ENCODE measurements around the gene SOX5. TPM values are rescaled to one million over a fixed set of nuclear protein-coding genes. Genes with fewer than 3 reads are reported as not detected.
"Not testable (repeated sequence)": the region's sequence is repeated elsewhere in the genome, so short reads cannot be mapped to it uniquely, and the experiment has no call there.

The SOX5 gene
- total RNA-seq, 1 experiment from 2014 or later, result 3.1 TPM

- H3K56ac ChIP-seq (ENCODE audit: insufficient read length, low read depth, low read length), result no peak overlapping the region
- Mint-ChIP-seq H3K27ac (no peak overlapping the region), H3K27me3 (ENCODE audit: low read depth) (no peaks in the 10 kb centered on the region), H3K9me3 (peaks cover 1 to 6% of the 10 kb centered on the region in 2 experiments; a peak in 4 of 5 replicates), H3K4me3 (no peak overlapping the region), H3K4me1 (peaks cover 5 to 8% of the 10 kb centered on the region in 2 experiments; a peak in 3 of 4 replicates), H3K36me3 (ENCODE audit: insufficient read depth in 1 of 3, low read depth in 3 of 3) (peaks cover 3 to 17% (median 4%) of the 10 kb centered on the region in 3 experiments; a peak in 5 of 7 replicates)
- no CpG with 5 or more reads among the region's 8 CpGs for WGBS (ENCODE audit: extremely low coverage, insufficient read length, low lambda C conversion rate)
- H3K23me2 ChIP-seq (ENCODE audit: insufficient read length, low read depth, low read length, poor library complexity, severe bottlenecking), result no peaks in the 10 kb centered on the region
- no peaks in the 10 kb centered on the region for H3K79me1 ChIP-seq (ENCODE audit: insufficient read depth, low read depth, low read length, poor library complexity, severe bottlenecking)
- H3K4me2 ChIP-seq (ENCODE audit: insufficient read depth, insufficient read length, low read length), result no peak overlapping the region
- no peak overlapping the region for H2BK120ac ChIP-seq (ENCODE audit: low read depth, low read length, poor library complexity, severe bottlenecking)
- H2AK5ac ChIP-seq (ENCODE audit: insufficient read length, low read length), result no peak overlapping the region
- no peaks in the 10 kb centered on the region for H3K9me3 ChIP-seq (ENCODE audit: control insufficient read depth, low read depth, low read length)
- no peak overlapping the region for H4K91ac ChIP-seq (ENCODE audit: insufficient read length, low read depth, low read length)
- H3K18ac ChIP-seq (ENCODE audit: insufficient read length, low read depth, low read length), result no peak overlapping the region
- no peak overlapping the region for H3K9ac ChIP-seq (ENCODE audit: extremely low read depth, insufficient read length, low read length)
- no peak overlapping the region for H4K5ac ChIP-seq (ENCODE audit: insufficient read length, low read depth, low read length)
- H3K27ac ChIP-seq (ENCODE audit: insufficient read length, low read depth, low read length), result no peak overlapping the region
- H4K8ac ChIP-seq (replicated peaks; ENCODE audit: insufficient read length, low read depth, low read length), result no peak overlapping the region
- no peaks in the 10 kb centered on the region for H3K27me3 ChIP-seq (ENCODE audit: insufficient read depth, low read length)
- H3K4ac ChIP-seq (ENCODE audit: low read depth, low read length), result no peak overlapping the region
- H2AFZ ChIP-seq (ENCODE audit: low read length), result no peak overlapping the region
- DNase-seq, result no peak
- TF ChIP-seq CTCF (conservative IDR thresholded peaks at IDR 0.05), result no peak
- no peak overlapping the region for H3K14ac ChIP-seq (ENCODE audit: insufficient read depth, low read length)
- H2BK20ac ChIP-seq (ENCODE audit: low read depth, low read length, poor library complexity, severe bottlenecking), result no peak overlapping the region
- H3K79me2 ChIP-seq (ENCODE audit: insufficient read depth, low read length), result no peaks in the 10 kb centered on the region
- H4K20me1 ChIP-seq (ENCODE audit: control insufficient read depth, insufficient read depth, insufficient read length), result no peaks in the 10 kb centered on the region
- no peak overlapping the region for H2BK12ac ChIP-seq (ENCODE audit: insufficient read length, low read depth, low read length)
- H3K4me1 ChIP-seq (ENCODE audit: insufficient read depth, low read length), result no peaks in the 10 kb centered on the region
- H3T11ph ChIP-seq (ENCODE audit: low read length), result no peak overlapping the region
- H2BK5ac ChIP-seq (ENCODE audit: insufficient read length, low read length), result no peak overlapping the region
- no peak overlapping the region for H3K23ac ChIP-seq (ENCODE audit: insufficient read length, low read depth, low read length)
- no peak overlapping the region for H2BK15ac ChIP-seq (ENCODE audit: low read depth, low read length)
These were observed 125.1 kb downstream of the SOX5 start for GRCh38 chr12:23824358-23824757.

- not testable (repeated sequence) for H2BK20ac ChIP-seq (ENCODE audit: low read depth, low read length, poor library complexity, severe bottlenecking); H3K27ac Mint-ChIP-seq; H3K4ac ChIP-seq (ENCODE audit: low read depth, low read length); H3K56ac ChIP-seq (ENCODE audit: insufficient read length, low read depth, low read length); H4K20me1 ChIP-seq (ENCODE audit: control insufficient read depth, insufficient read depth, insufficient read length); H3K9me3 Mint-ChIP-seq; H3K23ac ChIP-seq (ENCODE audit: insufficient read length, low read depth, low read length); H3K79me1 ChIP-seq (ENCODE audit: insufficient read depth, low read depth, low read length, poor library complexity, severe bottlenecking); H3T11ph ChIP-seq (ENCODE audit: low read length); H4K8ac ChIP-seq (replicated peaks; ENCODE audit: insufficient read length, low read depth, low read length); H3K23me2 ChIP-seq (ENCODE audit: insufficient read length, low read depth, low read length, poor library complexity, severe bottlenecking); H4K5ac ChIP-seq (ENCODE audit: insufficient read length, low read depth, low read length); H2BK120ac ChIP-seq (ENCODE audit: low read depth, low read length, poor library complexity, severe bottlenecking); H4K91ac ChIP-seq (ENCODE audit: insufficient read length, low read depth, low read length); H3K4me1 ChIP-seq (ENCODE audit: insufficient read depth, low read length); H3K27me3 ChIP-seq (ENCODE audit: insufficient read depth, low read length); H3K4me2 ChIP-seq (ENCODE audit: insufficient read depth, insufficient read length, low read length); H3K18ac ChIP-seq (ENCODE audit: insufficient read length, low read depth, low read length); H3K27ac ChIP-seq (ENCODE audit: insufficient read length, low read depth, low read length); H3K27me3 Mint-ChIP-seq (ENCODE audit: low read depth); H3K9me3 ChIP-seq (ENCODE audit: control insufficient read depth, low read depth, low read length); H2AFZ ChIP-seq (ENCODE audit: low read length); H2AK5ac ChIP-seq (ENCODE audit: insufficient read length, low read length); H3K4me3 Mint-ChIP-seq; H3K79me2 ChIP-seq (ENCODE audit: insufficient read depth, low read length); H2BK5ac ChIP-seq (ENCODE audit: insufficient read length, low read length); H2BK12ac ChIP-seq (ENCODE audit: insufficient read length, low read depth, low read length); H2BK15ac ChIP-seq (ENCODE audit: low read depth, low read length); H3K4me1 Mint-ChIP-seq; H3K9ac ChIP-seq (ENCODE audit: extremely low read depth, insufficient read length, low read length); DNase-seq; H3K14ac ChIP-seq (ENCODE audit: insufficient read depth, low read length)
- H3K36me3 Mint-ChIP-seq (ENCODE audit: insufficient read depth in 1 of 3, low read depth in 3 of 3), result peaks cover 3 to 17% (median 4%) of the 10 kb centered on the region in 3 experiments; a peak in 5 of 7 replicates
These were observed 126.6 kb downstream of the SOX5 start for GRCh38 chr12:23822883-23823282.

Data from H9 (cell line).